ENCODE measurements around the gene FARP2.
"Not testable (repeated sequence)": the region's sequence is repeated elsewhere in the genome, so short reads cannot be mapped to it uniquely, and the experiment has no call there.

DNA sequence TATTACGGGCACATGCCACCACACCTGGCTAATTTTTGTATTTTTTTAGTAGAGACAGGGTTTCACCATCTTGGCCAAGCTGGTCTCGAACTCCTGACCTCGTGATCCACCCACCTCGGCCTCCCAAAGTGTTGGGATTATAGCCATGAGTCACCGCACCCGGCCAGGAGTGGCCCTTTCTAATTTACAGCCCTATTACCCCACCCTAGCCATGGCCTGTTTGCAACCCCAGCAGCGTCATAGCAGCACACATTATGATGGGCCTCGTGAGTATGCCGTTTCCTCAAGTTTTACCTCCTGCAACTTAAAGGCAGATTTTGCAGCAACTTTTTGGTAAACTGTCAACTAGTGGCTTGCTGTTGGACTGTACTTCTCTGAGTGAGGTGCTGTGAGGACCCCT, 97.8 kb downstream of the FARP2 start:
- TF ChIP-seq ISL1 (CRISPR knock-in tag; IDR thresholded peaks at IDR 0.05); TOX (CRISPR knock-in tag; IDR thresholded peaks at IDR 0.05; ENCODE audit: borderline replicate concordance); ZFP30 (CRISPR knock-in tag; IDR thresholded peaks at IDR 0.05); GLIS3 (CRISPR knock-in tag; IDR thresholded peaks at IDR 0.05); PPARA (CRISPR knock-in tag; IDR thresholded peaks at IDR 0.05; ENCODE audit: borderline replicate concordance); ARNTL (CRISPR knock-in tag; IDR thresholded peaks at IDR 0.05; ENCODE audit: borderline replicate concordance, low read depth); RARB (CRISPR knock-in tag; IDR thresholded peaks at IDR 0.05); BACH2 (CRISPR knock-in tag; IDR thresholded peaks at IDR 0.05; ENCODE audit: borderline replicate concordance): not testable (repeated sequence)
- TF ChIP-seq, protein P1, sequence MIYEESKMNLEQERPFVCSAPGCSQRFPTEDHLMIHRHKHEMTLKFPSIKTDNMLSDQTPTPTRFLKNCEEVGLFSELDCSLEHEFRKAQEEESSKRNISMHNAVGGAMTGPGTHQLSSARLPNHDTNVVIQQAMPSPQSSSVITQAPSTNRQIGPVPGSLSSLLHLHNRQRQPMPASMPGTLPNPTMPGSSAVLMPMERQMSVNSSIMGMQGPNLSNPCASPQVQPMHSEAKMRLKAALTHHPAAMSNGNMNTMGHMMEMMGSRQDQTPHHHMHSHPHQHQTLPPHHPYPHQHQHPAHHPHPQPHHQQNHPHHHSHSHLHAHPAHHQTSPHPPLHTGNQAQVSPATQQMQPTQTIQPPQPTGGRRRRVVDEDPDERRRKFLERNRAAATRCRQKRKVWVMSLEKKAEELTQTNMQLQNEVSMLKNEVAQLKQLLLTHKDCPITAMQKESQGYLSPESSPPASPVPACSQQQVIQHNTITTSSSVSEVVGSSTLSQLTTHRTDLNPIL (CRISPR knock-in tag; IDR thresholded peaks at IDR 0.05; ENCODE audit: low read depth): not testable (repeated sequence)
